ENCODE data around the gene ARV1. TPM values are rescaled to one million over a fixed set of nuclear protein-coding genes. Genes with fewer than 3 reads are reported as not detected.

The ARV1 gene
- total and polyA plus RNA-seq, 2 of the 13 experiments (the other 11 are each of a cell fraction or from before 2014, with no cell fraction given), result 13.0 to 15.2 TPM

DNA sequence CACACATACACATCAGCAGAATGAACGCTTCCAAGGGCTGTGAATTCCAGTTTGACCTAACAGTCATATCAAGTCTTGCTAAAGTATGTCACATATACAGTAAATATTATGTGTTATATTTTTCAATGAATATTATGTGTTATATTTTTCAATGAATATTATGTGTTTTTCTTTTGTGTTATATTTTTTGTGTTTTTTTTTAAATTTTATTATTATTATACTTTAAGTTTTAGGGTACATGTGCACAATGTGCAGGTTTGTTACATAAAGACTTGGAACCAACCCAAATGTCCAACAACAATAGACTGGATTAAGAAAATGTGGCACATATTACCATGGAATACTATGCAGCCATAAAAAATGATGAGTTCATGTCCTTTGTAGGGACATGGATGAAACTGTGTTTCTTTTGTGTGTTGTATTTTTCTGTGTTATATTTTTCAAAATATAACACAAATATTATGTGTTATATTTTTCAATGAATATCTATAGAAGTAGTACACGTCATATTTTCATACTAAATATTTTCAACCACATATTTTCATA lies 35.8 kb upstream of the ARV1 start:
- ChIA-PET CTCF (ENCODE audit: low intra/inter-chr PET ratio, low total read pairs) (no interaction called here), POLR2A (no interaction called here)
- in situ Hi-C loops (cut with HindIII; ENCODE audit: extremely low pct_ligation_motif_present, low pct_unique_long_range_greater_than_20kb) (no loop called here), intact Hi-C loops (cut with micrococcal nuclease; ENCODE audit: unreplicated experiment) (no loop called here)
- ATAC-seq (no peak), DNase-seq (ENCODE audit: low spot score) (no peak), FAIRE-seq (no peak)
- H3K9ac ChIP-seq (ENCODE audit: insufficient read depth, low read depth, low read length), result no peak overlapping the region
- TF ChIP-seq, protein P1, sequence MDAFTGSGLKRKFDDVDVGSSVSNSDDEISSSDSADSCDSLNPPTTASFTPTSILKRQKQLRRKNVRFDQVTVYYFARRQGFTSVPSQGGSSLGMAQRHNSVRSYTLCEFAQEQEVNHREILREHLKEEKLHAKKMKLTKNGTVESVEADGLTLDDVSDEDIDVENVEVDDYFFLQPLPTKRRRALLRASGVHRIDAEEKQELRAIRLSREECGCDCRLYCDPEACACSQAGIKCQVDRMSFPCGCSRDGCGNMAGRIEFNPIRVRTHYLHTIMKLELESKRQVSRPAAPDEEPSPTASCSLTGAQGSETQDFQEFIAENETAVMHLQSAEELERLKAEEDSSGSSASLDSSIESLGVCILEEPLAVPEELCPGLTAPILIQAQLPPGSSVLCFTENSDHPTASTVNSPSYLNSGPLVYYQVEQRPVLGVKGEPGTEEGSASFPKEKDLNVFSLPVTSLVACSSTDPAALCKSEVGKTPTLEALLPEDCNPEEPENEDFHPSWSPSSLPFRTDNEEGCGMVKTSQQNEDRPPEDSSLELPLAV (CRISPR knock-in tag; conservative IDR thresholded peaks at IDR 0.05; ENCODE audit: low read depth), result no peak
- TF ChIP-seq ZNF749 (CRISPR knock-in tag; IDR thresholded peaks at IDR 0.05; ENCODE audit: borderline replicate concordance) (no peak), SP4 (CRISPR knock-in tag; IDR thresholded peaks at IDR 0.05) (no peak), HHEX (CRISPR knock-in tag; IDR thresholded peaks at IDR 0.05) (no peak), NBN (conservative IDR thresholded peaks at IDR 0.05) (no peak), GLI4 (CRISPR knock-in tag; IDR thresholded peaks at IDR 0.05; ENCODE audit: borderline replicate concordance) (no peak), IKZF4 (CRISPR knock-in tag; IDR thresholded peaks at IDR 0.05; ENCODE audit: borderline replicate concordance, low read depth, not compliant biosample characterization) (no peak), RARA (CRISPR knock-in tag; IDR thresholded peaks at IDR 0.05) (no peak), ZNF605 (CRISPR knock-in tag; IDR thresholded peaks at IDR 0.05) (no peak), NCOA5 (CRISPR knock-in tag; IDR thresholded peaks at IDR 0.05) (no peak)
- TF ChIP-seq, protein P2, sequence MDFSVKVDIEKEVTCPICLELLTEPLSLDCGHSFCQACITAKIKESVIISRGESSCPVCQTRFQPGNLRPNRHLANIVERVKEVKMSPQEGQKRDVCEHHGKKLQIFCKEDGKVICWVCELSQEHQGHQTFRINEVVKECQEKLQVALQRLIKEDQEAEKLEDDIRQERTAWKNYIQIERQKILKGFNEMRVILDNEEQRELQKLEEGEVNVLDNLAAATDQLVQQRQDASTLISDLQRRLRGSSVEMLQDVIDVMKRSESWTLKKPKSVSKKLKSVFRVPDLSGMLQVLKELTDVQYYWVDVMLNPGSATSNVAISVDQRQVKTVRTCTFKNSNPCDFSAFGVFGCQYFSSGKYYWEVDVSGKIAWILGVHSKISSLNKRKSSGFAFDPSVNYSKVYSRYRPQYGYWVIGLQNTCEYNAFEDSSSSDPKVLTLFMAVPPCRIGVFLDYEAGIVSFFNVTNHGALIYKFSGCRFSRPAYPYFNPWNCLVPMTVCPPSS (IDR thresholded peaks at IDR 0.05), result no peak
- H3K27me3 ChIP-seq (ENCODE audit: control insufficient read depth in 1 of 2, insufficient read depth in 2 of 2, low read length in 2 of 2), result no peaks in the 10 kb centered on the region
- WGBS (ENCODE audit: low lambda C conversion rate), result 97% methylated on average over 2 of the region's 2 CpGs
- no peak overlapping the region for H3K4me3 ChIP-seq (replicated peaks in 1 of 3; ENCODE audit: insufficient read depth in 1 of 3, low read depth in 2 of 3, low read length in 3 of 3)
- H3K9me3 ChIP-seq (ENCODE audit: low read length), result no peaks in the 10 kb centered on the region
- H3K36me3 ChIP-seq (replicated peaks in 1 of 2; ENCODE audit: control insufficient read depth in 1 of 2, insufficient read depth in 2 of 2, low read length in 2 of 2), result no peaks in the 10 kb centered on the region; a peak in 2 of 5 replicates
- no TSS peak for BruUV-seq (replicated peaks)
- no peaks in the 10 kb centered on the region for H3K79me2 ChIP-seq (ENCODE audit: insufficient read depth, low read length)
- no peak overlapping the region for H3K4me2 ChIP-seq (ENCODE audit: low read depth, low read length)
- H3K4me1 ChIP-seq (ENCODE audit: insufficient read depth, low read length), result peaks cover 29% of the 10 kb centered on the region
- no peaks in the 10 kb centered on the region for H4K20me1 ChIP-seq (ENCODE audit: insufficient read depth, low read length)
- H2AFZ ChIP-seq (ENCODE audit: low read length), result no peak overlapping the region
- no peak overlapping the region for H3K27ac ChIP-seq (ENCODE audit: extremely low read length, insufficient read depth, low read length)

All from HepG2 (cell line).